Adrenal gland (tissue), 12 donors: ENCODE measurements around the gene LRP1B. TPM values are rescaled to one million over a fixed set of nuclear protein-coding genes. Genes with fewer than 3 reads are reported as not detected.

ENCODE experiments used
- DNase-seq, 7 donors: peaks; one replicate each; pipeline ENCODE4 v3.0.0-alpha.2; 2019 to 2020
- H3K27ac ChIP-seq, 5 donors: fragments of 200-600 bp; sonication (generic) in 4 of 5; 1 replicate in 3 of 5; 2 replicates in 2 of 5; pipeline versions ENCODE4 v1.5.1 to v1.8.0; 2016 to 2020; ENCODE audit warnings: mild to moderate bottlenecking in 1 of 5
- H3K27me3 ChIP-seq: fragments of 200-600 bp; 2 replicates; pipeline ENCODE4 v1.8.0; 2021
- H3K36me3 ChIP-seq, 2 donors: fragments of 200-600 bp; replicated peaks in 1 of 2; 1 replicate in 1 of 2; 2 replicates in 1 of 2; pipeline versions ENCODE4 v1.5.1 to v1.8.0; 2018 to 2022
- H3K4me1 ChIP-seq, 2 donors: fragments of 200-600 bp; replicated peaks in 1 of 2; 1 replicate in 1 of 2; 2 replicates in 1 of 2; pipeline versions ENCODE4 v1.5.1 to v1.8.0; 2018 to 2021
- H3K4me3 ChIP-seq, 4 donors: fragments of 200-600 bp; sonication (generic) in 3 of 4; one replicate each; pipeline ENCODE4 v1.5.1; 2016 to 2018
- H3K9me3 ChIP-seq, 3 donors: fragments of 200-600 bp; sonication (generic) in 1 of 3; replicated peaks in 1 of 3; 1 replicate in 2 of 3; 2 replicates in 1 of 3; pipeline versions ENCODE4 v1.5.1 to v1.8.0; 2016 to 2021
- CTCF ChIP-seq, 6 experiments: fragments of 450-650 bp in 4 of 6; fragments of 200-600 bp in 2 of 6; sonication (generic) in 1 of 6; IDR thresholded peaks; 1 replicate in 5 of 6; 2 replicates in 1 of 6; pipeline versions ENCODE4 v1.5.1 to v1.8.0; 2016 to 2021; ENCODE audit warnings: antibody characterized with exemption in 6 of 6, mild to moderate bottlenecking in 2 of 6, moderate library complexity in 1 of 6
- POLR2A ChIP-seq, 2 donors: fragments of 450-650 bp; IDR thresholded peaks; one replicate each; pipeline ENCODE4 v1.6.1; 2017; ENCODE audit warnings: antibody characterized with exemption in 2 of 2, mild to moderate bottlenecking in 2 of 2, moderate library complexity in 1 of 2
- WGBS, 4 donors: extraction: QIAGEN DNeasy Blood & Tissue Kit in 2 of 4; methylation state at CpG; one replicate each; pipeline versions ENCODE4 v1.1.5 to v1.1.7; 2013 to 2017; 5-methylcytosine and 5-hydroxymethylcytosine counted together
- intact Hi-C, 2 donors: fragments of 100-400 bp; cut with DNase I; formaldehyde crosslinking; loops; one replicate each; pipeline versions ENCODE4 v1.14.1 to v1.15.0; 2022 to 2023
- polyA plus RNA-seq, 3 donors: library from polyadenylated mRNA; stranded (reverse); fragments of 200-250 nt in 2 of 3; fragments of 350-450 nt in 1 of 3; fragmentation: Illumina TruSeq in 1 of 3; extraction: RNeasy Lipid Tissue Mini Kit (QIAGEN cat#74804) in 1 of 3; gene quantifications; one replicate each; pipeline ENCODE4 v1.2.3, GENCODE V29; 2013 to 2014
- total RNA-seq, 9 donors: library from RNA; depleted of rRNA in 4 of 9; stranded (reverse); fragments of >200 nt in 4 of 9; fragments of 120-200 nt in 1 of 9; fragmentation: NEBNext Ultra II Directional in 1 of 9; extraction: Animal tissue kit (Norgen Biotek cat#: 25700) in 1 of 9; gene quantifications; one replicate each; pipeline versions ENCODE4 v1.1.0 to v1.2.4, GENCODE V29; 2013 to 2023
- donor health status: healthy with polysubstance abuse.
- donor health status: Bipolar disorder and iron deficiency.
- donor health status: DM: yes; HTN: yes; CAD: no.
- donor health status: DM: no; HTN: no; CAD: no.
- donor health status: DM: no; HTN: no; CAD: no.
- donor health status: DM: yes; HTN: yes; CAD: no.

LRP1B gene
- total and polyA plus RNA-seq, 12 donors = 0.84 to 5.4 (median 2.1) TPM

GRCh38 chr2:142033393-142033792, 97.4 kb downstream of the LRP1B start:
- WGBS, 4 donors = 39 to 46% (median 42%) methylated on average over 1 of the region's 1 CpG
- no peak for DNase-seq
- Histone ChIP-seq H3K9me3 (no peaks in the 10 kb centered on the region), H3K36me3 (no peaks in the 10 kb centered on the region), H3K4me3 (no peak overlapping the region), H3K27me3 (no peaks in the 10 kb centered on the region), H3K4me1 (no peaks in the 10 kb centered on the region), H3K27ac (no peak overlapping the region)
- TF ChIP-seq CTCF (IDR thresholded peaks at IDR 0.05) = no peak
- TF ChIP-seq POLR2A (IDR thresholded peaks at IDR 0.05) = no peak
- intact Hi-C loops = no loop called here

- TF ChIP-seq POLR2A (IDR thresholded peaks at IDR 0.05) = no peak
- TF ChIP-seq CTCF (IDR thresholded peaks at IDR 0.05) = no peak
- Histone ChIP-seq H3K4me1 (no peaks in the 10 kb centered on the region), H3K27ac (no peak overlapping the region), H3K9me3 (no peaks in the 10 kb centered on the region), H3K36me3 (no peaks in the 10 kb centered on the region), H3K4me3 (no peak overlapping the region), H3K27me3 (no peaks in the 10 kb centered on the region)
- WGBS, 4 donors = 81 to 90% (median 86%) methylated on average over 3 of the region's 3 CpGs
- DNase-seq = no peak
- intact Hi-C loops = no loop called here
These were observed 99.2 kb downstream of the LRP1B start for GRCh38 chr2:142031656-142032055.

- intact Hi-C loops = no loop called here
- Histone ChIP-seq H3K9me3 (no peaks in the 10 kb centered on the region), H3K27me3 (no peaks in the 10 kb centered on the region), H3K4me3 (no peak overlapping the region), H3K36me3 (no peaks in the 10 kb centered on the region), H3K4me1 (no peaks in the 10 kb centered on the region), H3K27ac (no peak overlapping the region)
- TF ChIP-seq POLR2A (IDR thresholded peaks at IDR 0.05) (no peak), CTCF (IDR thresholded peaks at IDR 0.05) (no peak)
- no peak for DNase-seq
- WGBS, 4 donors = 41 to 64% (median 49%) methylated on average over 2 of the region's 2 CpGs
These were observed 100.1 kb downstream of the LRP1B start for GRCh38 chr2:142030735-142031134.

- no peaks in the 10 kb centered on the region for H3K4me1 ChIP-seq
- H3K27ac ChIP-seq = no peak overlapping the region
- H3K9me3 ChIP-seq = no peaks in the 10 kb centered on the region
- no peaks in the 10 kb centered on the region for H3K27me3 ChIP-seq
- TF ChIP-seq CTCF (IDR thresholded peaks at IDR 0.05) (no peak), POLR2A (IDR thresholded peaks at IDR 0.05) (no peak)
- 87 to 92% (median 89%) methylated on average over 1 of the region's 1 CpG for WGBS, 4 donors
- H3K36me3 ChIP-seq = no peaks in the 10 kb centered on the region
- intact Hi-C loops = no loop called here
- no peak overlapping the region for H3K4me3 ChIP-seq
- DNase-seq = no peak
These were observed 100.8 kb downstream of the LRP1B start for GRCh38 chr2:142029974-142030373.
